Measurements from ENCODE around the gene SNX3. TPM values are rescaled to one million over a fixed set of nuclear protein-coding genes. Genes with fewer than 3 reads are reported as not detected.

Gene SNX3
- total RNA-seq, 1 experiment from 2014 or later: 244 TPM

- DNase-seq (ENCODE audit: low spot score): no peak
- in situ Hi-C loops (cut with HindIII; ENCODE audit: low sequenced_read_pairs): no loop called here
These were observed 97.6 kb downstream of the SNX3 start for GRCh38 chr6:108163267-108163643.

GRCh38 chr6:108161724-108162282 is 99.0 kb downstream of the SNX3 start:
- in situ Hi-C loops (cut with HindIII; ENCODE audit: low sequenced_read_pairs): no loop called here
- DNase-seq (ENCODE audit: low spot score): no peak

Other genes starting within 250 kb of the SNX3 start
- gene OSTM1, start 186.3 kb downstream of the SNX3 start, total RNA-seq (2014; rRNA removed; shearing (Covaris generic)): 23.0 and 39.2 TPM in 2 replicates
- gene NR2E1, start 95.0 kb downstream of the SNX3 start, total RNA-seq (2014; rRNA removed; shearing (Covaris generic)): 0.31 TPM in 1 of 2 replicates, not detected in the other
- gene AFG1L, start 34.0 kb upstream of the SNX3 start, total RNA-seq (2014; rRNA removed; shearing (Covaris generic)): 9.5 and 11.1 TPM in 2 replicates

All from G401 (cell line).